ENCODE results near the gene LRRFIP2.
A peak's percentile ranks its signal among the peaks of the same experiment; 100 is the strongest.

LRRFIP2 gene

DNA sequence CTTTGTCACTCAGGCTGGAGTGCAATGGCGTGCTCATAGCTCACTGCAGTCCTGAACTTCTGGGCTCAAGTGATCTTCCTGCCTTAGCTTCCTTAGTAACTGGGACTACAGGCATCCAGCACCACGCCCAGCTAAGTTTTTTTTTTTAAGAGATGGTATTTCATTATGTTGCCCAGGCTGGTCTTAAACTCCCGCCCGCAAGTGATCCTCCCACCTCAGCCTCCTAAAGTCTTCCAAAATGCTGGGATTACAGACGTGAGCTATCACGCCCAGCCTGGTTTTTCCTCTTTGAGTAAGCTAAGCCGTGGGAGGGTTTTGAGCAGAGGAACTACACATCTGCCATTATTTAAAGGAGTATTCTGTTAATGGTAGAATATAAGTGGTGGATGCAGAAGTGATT lies 7.4 kb upstream of the LRRFIP2 start:
- Histone ChIP-seq H3K27ac (ENCODE audit: extremely low read depth, low read depth, low read length) (no peak overlapping the region), H3K4me3 (ENCODE audit: low read depth, low read length) (no peak overlapping the region), H3K9me3 (ENCODE audit: control insufficient read depth, insufficient read depth, low read depth, low read length) (no peaks in the 10 kb centered on the region), H3K4me1 (ENCODE audit: control insufficient read depth, insufficient read depth, low read length) (no peaks in the 10 kb centered on the region), H3K36me3 (ENCODE audit: control insufficient read depth in 2 of 2, insufficient read depth in 1 of 2, low read length in 2 of 2) (peaks cover 0 to 3% of the 10 kb centered on the region in 2 experiments; a peak in 1 of 3 replicates)
- ChIA-PET POLR2A (no interaction called here), CTCF (no interaction called here)
- TF ChIP-seq, protein P1, sequence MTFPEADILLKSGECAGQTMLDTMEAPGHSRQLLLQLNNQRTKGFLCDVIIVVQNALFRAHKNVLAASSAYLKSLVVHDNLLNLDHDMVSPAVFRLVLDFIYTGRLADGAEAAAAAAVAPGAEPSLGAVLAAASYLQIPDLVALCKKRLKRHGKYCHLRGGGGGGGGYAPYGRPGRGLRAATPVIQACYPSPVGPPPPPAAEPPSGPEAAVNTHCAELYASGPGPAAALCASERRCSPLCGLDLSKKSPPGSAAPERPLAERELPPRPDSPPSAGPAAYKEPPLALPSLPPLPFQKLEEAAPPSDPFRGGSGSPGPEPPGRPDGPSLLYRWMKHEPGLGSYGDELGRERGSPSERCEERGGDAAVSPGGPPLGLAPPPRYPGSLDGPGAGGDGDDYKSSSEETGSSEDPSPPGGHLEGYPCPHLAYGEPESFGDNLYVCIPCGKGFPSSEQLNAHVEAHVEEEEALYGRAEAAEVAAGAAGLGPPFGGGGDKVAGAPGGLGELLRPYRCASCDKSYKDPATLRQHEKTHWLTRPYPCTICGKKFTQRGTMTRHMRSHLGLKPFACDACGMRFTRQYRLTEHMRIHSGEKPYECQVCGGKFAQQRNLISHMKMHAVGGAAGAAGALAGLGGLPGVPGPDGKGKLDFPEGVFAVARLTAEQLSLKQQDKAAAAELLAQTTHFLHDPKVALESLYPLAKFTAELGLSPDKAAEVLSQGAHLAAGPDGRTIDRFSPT (tag by site-specific recombination; IDR thresholded peaks at IDR 0.05): no peak
- TF ChIP-seq EGR2 (tag by site-specific recombination; IDR thresholded peaks at IDR 0.05; ENCODE audit: low read depth): peak; percentile 67; the same call in 1 of the 2 replicates
- TF ChIP-seq ZFHX2 (tag by site-specific recombination; conservative IDR thresholded peaks at IDR 0.05): peak; percentile 55
- no peak for TF ChIP-seq ZBTB17 (tag by site-specific recombination; IDR thresholded peaks at IDR 0.05)
- TF ChIP-seq ZNF121 (tag by site-specific recombination; IDR thresholded peaks at IDR 0.05): no peak
- no peak for TF ChIP-seq ZNF114 (tag by site-specific recombination; IDR thresholded peaks at IDR 0.05)
- no peak for TF ChIP-seq ZNF529 (tag by site-specific recombination; IDR thresholded peaks at IDR 0.05; ENCODE audit: insufficient replicate concordance)

GRCh38 chr3:37179144-37179967 lies 5.0 kb upstream of the LRRFIP2 start:
- CTCF ChIA-PET: no interaction called here
- no peak for TF ChIP-seq ZBTB21 (tag by site-specific recombination; IDR thresholded peaks at IDR 0.05)
- TF ChIP-seq, protein P2, sequence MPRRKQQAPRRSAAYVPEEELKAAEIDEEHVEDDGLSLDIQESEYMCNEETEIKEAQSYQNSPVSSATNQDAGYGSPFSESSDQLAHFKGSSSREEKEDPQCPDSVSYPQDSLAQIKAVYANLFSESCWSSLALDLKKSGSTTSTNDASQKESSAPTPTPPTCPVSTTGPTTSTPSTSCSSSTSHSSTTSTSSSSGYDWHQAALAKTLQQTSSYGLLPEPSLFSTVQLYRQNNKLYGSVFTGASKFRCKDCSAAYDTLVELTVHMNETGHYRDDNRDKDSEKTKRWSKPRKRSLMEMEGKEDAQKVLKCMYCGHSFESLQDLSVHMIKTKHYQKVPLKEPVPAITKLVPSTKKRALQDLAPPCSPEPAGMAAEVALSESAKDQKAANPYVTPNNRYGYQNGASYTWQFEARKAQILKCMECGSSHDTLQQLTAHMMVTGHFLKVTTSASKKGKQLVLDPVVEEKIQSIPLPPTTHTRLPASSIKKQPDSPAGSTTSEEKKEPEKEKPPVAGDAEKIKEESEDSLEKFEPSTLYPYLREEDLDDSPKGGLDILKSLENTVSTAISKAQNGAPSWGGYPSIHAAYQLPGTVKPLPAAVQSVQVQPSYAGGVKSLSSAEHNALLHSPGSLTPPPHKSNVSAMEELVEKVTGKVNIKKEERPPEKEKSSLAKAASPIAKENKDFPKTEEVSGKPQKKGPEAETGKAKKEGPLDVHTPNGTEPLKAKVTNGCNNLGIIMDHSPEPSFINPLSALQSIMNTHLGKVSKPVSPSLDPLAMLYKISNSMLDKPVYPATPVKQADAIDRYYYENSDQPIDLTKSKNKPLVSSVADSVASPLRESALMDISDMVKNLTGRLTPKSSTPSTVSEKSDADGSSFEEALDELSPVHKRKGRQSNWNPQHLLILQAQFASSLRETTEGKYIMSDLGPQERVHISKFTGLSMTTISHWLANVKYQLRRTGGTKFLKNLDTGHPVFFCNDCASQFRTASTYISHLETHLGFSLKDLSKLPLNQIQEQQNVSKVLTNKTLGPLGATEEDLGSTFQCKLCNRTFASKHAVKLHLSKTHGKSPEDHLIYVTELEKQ (tag by site-specific recombination; IDR thresholded peaks at IDR 0.05; ENCODE audit: borderline replicate concordance): no peak
- TF ChIP-seq HOXD13 (CRISPR knock-in tag; IDR thresholded peaks at IDR 0.05; ENCODE audit: borderline replicate concordance): no peak
- TF ChIP-seq ZNF423 (tag by site-specific recombination; IDR thresholded peaks at IDR 0.05): no peak
- TF ChIP-seq ZNF362 (tag by site-specific recombination; IDR thresholded peaks at IDR 0.05): no peak
- no peak for TF ChIP-seq YY2 (tag by site-specific recombination; IDR thresholded peaks at IDR 0.05)
- TF ChIP-seq GLIS1 (tag by site-specific recombination; IDR thresholded peaks at IDR 0.05): no peak
- TF ChIP-seq ZBTB8A (tag by site-specific recombination; IDR thresholded peaks at IDR 0.05): no peak
- no peak for TF ChIP-seq ZNF544 (tag by site-specific recombination; IDR thresholded peaks at IDR 0.05)
- no peak for TF ChIP-seq ZSCAN30 (tag by site-specific recombination; IDR thresholded peaks at IDR 0.05)
- TF ChIP-seq PRDM1 (tag by site-specific recombination; IDR thresholded peaks at IDR 0.05): no peak
- TF ChIP-seq KLF16 (tag by site-specific recombination; IDR thresholded peaks at IDR 0.05): no peak
- no peak for TF ChIP-seq ZNF19 (tag by site-specific recombination; IDR thresholded peaks at IDR 0.05; ENCODE audit: low read depth)
- no peak for TF ChIP-seq ZSCAN18 (tag by site-specific recombination; IDR thresholded peaks at IDR 0.05)
- no peak for TF ChIP-seq ZNF530 (tag by site-specific recombination; IDR thresholded peaks at IDR 0.05; ENCODE audit: low read depth)
- no peak for TF ChIP-seq ZNF138 (tag by site-specific recombination; IDR thresholded peaks at IDR 0.05; ENCODE audit: borderline replicate concordance)
- no peak for TF ChIP-seq ZNF791 (tag by site-specific recombination; IDR thresholded peaks at IDR 0.05)
- no peak for TF ChIP-seq ZNF548 (tag by site-specific recombination; IDR thresholded peaks at IDR 0.05)
- no peak for TF ChIP-seq ZBTB1 (tag by site-specific recombination; IDR thresholded peaks at IDR 0.05)

More at GRCh38 chr3:37179144-37179967, 5.0 kb upstream of the LRRFIP2 start:
- Histone ChIP-seq H3K36me3 (ENCODE audit: control insufficient read depth in 2 of 2, insufficient read depth in 1 of 2, low read length in 2 of 2) (peaks cover 0 to 3% of the 10 kb centered on the region in 2 experiments; a peak in 1 of 3 replicates), H3K27ac (ENCODE audit: extremely low read depth, low read depth, low read length) (no peak overlapping the region), H3K9me3 (ENCODE audit: control insufficient read depth, insufficient read depth, low read depth, low read length) (no peaks in the 10 kb centered on the region), H3K4me1 (ENCODE audit: control insufficient read depth, insufficient read depth, low read length) (no peaks in the 10 kb centered on the region), H3K4me3 (ENCODE audit: low read depth, low read length) (no peak overlapping the region)
- POLR2A ChIA-PET: no interaction called here

All from HEK293 (cell line).